ENCODE data around the gene GPBP1.
A peak's percentile ranks its signal among the peaks of the same experiment; 100 is the strongest.
"Not testable (repeated sequence)": the region's sequence is repeated elsewhere in the genome, so short reads cannot be mapped to it uniquely, and the experiment has no call there.

GPBP1 gene

DNA sequence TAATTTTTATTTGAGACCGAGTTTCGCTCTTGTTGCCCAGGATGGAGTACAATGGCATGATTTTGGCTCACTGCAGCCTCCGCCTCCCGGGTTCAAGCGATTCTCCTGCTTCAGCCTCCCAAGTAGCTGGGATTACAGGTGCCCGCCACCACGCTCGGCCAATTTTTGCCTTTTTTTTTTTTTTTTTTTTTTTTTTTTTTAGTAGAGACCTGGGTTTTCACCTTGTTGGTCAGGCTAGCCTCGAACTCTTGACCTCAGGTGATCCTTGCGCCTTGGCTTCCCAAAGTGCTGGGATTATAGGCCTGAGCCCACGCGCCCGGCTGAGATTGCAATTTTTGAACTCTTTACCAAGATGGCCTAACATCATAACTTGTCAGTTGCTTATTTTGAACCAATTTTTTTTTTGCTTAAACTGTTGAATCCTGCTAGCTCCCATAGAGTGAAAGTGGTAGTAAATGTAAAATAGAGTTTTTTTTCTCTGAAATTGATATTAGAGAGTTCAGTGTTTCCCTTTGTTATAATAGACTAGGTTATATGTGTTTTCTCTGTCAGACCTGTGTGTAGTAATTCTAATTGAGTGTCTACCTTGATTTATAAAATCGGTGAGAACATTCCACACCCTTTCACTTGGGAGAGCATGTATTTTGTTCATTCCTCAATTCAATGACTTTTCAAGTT is 3.8 kb downstream of the GPBP1 start:
- H3K27ac ChIP-seq (ENCODE audit: low read depth, low read length), result peak overlapping the region; percentile 31; the same call in 1 of the 2 replicates

DNA sequence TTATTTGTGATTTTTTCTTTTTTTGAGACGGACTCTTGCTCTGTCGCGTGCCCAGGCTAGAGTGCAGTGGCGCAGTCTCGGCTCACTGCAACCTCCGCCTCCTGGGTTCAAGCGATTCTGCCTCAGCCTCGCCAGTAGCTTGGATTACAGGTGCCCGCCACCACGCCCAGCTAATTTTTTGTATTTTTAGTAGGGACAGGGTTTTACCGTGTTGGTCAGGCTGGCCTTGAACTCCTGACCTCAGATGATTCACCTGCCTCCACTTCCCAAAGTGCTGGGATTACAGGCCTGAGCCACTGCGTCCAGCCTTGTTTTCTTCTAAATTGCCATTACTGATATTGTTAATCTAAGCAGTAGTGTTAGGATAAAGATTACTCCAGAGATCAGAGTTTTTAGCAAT is 4.4 kb downstream of the GPBP1 start:
- H3K9ac ChIP-seq (ENCODE audit: low read length), result peak overlapping the region; percentile 90
- peaks cover 94% of the 10 kb centered on the region for H3K79me2 ChIP-seq (ENCODE audit: insufficient read depth, low read length)
- H3F3A ChIP-seq (ENCODE audit: insufficient read depth), result peaks cover 40% of the 10 kb centered on the region
- peak overlapping the region; percentile 97 for H3K4me2 ChIP-seq (ENCODE audit: low read depth, low read length, poor library complexity, severe bottlenecking)
- H3K27ac ChIP-seq (ENCODE audit: low read depth, low read length), result peak overlapping the region; percentile 40; the same call in 1 of the 2 replicates
- peak overlapping the region; percentile 92 for H3K4me3 ChIP-seq (ENCODE audit: insufficient read depth, low read length, poor library complexity, severe bottlenecking)
- peaks cover 21% of the 10 kb centered on the region for H3K36me3 ChIP-seq (ENCODE audit: low read length)
- H2AFZ ChIP-seq (ENCODE audit: low read depth, low read length, severe bottlenecking); H3K27me3 ChIP-seq (ENCODE audit: low read length); H3K9me2 ChIP-seq (replicated peaks; ENCODE audit: insufficient read depth, low read length); H3K9me3 ChIP-seq (ENCODE audit: insufficient read depth, low read length): not testable (repeated sequence)
- peaks cover 55% of the 10 kb centered on the region for H4K20me1 ChIP-seq (ENCODE audit: low read depth, low read length)

More for the DNA sequence above, 3.8 kb downstream of the GPBP1 start:
- Histone ChIP-seq H4K20me1 (ENCODE audit: low read depth, low read length) (peaks cover 55% of the 10 kb centered on the region), H3K36me3 (ENCODE audit: low read length) (peaks cover 21% of the 10 kb centered on the region), H3K27me3 (ENCODE audit: low read length) (no peaks in the 10 kb centered on the region), H3K4me3 (ENCODE audit: insufficient read depth, low read length, poor library complexity, severe bottlenecking) (peak overlapping the region; percentile 92), H3K79me2 (ENCODE audit: insufficient read depth, low read length) (peaks cover 87% of the 10 kb centered on the region), H3F3A (ENCODE audit: insufficient read depth) (peaks cover 46% of the 10 kb centered on the region), H2AFZ (ENCODE audit: low read depth, low read length, severe bottlenecking) (no peak overlapping the region), H3K4me2 (ENCODE audit: low read depth, low read length, poor library complexity, severe bottlenecking) (peak overlapping the region; percentile 97), H3K9ac (ENCODE audit: low read length) (peak overlapping the region; percentile 90), H3K9me2 (replicated peaks; ENCODE audit: insufficient read depth, low read length) (no peaks in the 10 kb centered on the region), H3K9me3 (ENCODE audit: insufficient read depth, low read length) (no peaks in the 10 kb centered on the region)
- no peak for TF ChIP-seq EZH2phosphoT487 (conservative IDR thresholded peaks at IDR 0.05; ENCODE audit: low read length)
- TF ChIP-seq, protein P1, sequence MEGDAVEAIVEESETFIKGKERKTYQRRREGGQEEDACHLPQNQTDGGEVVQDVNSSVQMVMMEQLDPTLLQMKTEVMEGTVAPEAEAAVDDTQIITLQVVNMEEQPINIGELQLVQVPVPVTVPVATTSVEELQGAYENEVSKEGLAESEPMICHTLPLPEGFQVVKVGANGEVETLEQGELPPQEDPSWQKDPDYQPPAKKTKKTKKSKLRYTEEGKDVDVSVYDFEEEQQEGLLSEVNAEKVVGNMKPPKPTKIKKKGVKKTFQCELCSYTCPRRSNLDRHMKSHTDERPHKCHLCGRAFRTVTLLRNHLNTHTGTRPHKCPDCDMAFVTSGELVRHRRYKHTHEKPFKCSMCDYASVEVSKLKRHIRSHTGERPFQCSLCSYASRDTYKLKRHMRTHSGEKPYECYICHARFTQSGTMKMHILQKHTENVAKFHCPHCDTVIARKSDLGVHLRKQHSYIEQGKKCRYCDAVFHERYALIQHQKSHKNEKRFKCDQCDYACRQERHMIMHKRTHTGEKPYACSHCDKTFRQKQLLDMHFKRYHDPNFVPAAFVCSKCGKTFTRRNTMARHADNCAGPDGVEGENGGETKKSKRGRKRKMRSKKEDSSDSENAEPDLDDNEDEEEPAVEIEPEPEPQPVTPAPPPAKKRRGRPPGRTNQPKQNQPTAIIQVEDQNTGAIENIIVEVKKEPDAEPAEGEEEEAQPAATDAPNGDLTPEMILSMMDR (IDR thresholded peaks at IDR 0.05; ENCODE audit: insufficient read depth, low read length, poor library complexity, severe bottlenecking), result no peak

DNA sequence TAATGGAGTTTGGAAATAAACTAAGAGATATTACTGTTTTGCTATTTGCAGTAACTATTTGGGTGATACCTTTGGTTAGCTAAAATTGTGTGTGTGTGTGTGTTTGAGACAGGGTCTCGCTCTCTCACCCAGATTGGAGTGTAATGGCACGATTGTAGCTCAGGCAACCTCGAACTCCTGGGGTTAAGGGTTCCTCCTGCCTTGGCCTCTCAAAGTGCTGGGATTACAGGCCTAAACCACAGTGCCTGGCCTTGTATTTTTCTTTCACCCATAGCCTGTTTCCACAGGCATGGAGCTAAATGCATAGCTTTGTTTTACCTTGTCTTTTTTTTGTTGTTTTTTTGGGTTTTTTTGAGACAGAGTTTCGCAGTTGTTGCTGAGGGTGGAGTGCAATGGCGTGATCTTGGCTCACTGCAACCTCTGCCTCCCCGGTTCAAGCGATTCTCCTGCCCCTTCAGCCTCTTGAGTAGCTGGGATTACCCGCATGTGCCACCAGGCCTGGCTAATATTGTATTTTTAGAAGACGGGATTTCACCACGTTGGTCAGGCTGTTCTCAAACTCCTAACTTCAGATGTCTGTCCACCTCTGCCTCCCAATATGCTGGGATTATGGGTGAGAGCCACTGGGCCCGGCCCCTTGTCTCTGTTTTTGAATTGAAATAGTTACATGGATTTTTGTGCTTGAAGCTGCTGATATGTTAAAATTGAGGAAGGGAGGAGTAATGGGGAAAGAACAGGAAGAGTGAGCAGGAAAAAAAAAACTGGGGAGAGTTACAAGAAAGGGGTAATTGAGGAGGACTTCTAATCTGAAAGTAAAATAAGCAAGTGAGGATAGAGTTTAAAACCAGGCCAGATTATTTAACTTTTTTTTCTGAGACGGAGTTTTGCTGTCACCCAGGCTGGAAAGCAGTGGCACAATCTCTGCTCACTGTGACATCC is 5.7 kb downstream of the GPBP1 start:
- H3K9me2 ChIP-seq (replicated peaks; ENCODE audit: insufficient read depth, low read length), result no peaks in the 10 kb centered on the region
- peak overlapping the region; percentile 92 for H3K4me3 ChIP-seq (ENCODE audit: insufficient read depth, low read length, poor library complexity, severe bottlenecking)
- TF ChIP-seq, protein P1 (IDR thresholded peaks at IDR 0.05; ENCODE audit: insufficient read depth, low read length, poor library complexity, severe bottlenecking), result no peak
- no peak for TF ChIP-seq EZH2phosphoT487 (conservative IDR thresholded peaks at IDR 0.05; ENCODE audit: low read length)
- no peaks in the 10 kb centered on the region for H3K9me3 ChIP-seq (ENCODE audit: insufficient read depth, low read length)
- H3K27me3 ChIP-seq (ENCODE audit: low read length), result no peaks in the 10 kb centered on the region
- peaks cover 67% of the 10 kb centered on the region for H4K20me1 ChIP-seq (ENCODE audit: low read depth, low read length)
- peak overlapping the region; percentile 97 for H3K4me2 ChIP-seq (ENCODE audit: low read depth, low read length, poor library complexity, severe bottlenecking)
- H3F3A ChIP-seq (ENCODE audit: insufficient read depth), result peaks cover 44% of the 10 kb centered on the region
- H3K27ac ChIP-seq (ENCODE audit: low read depth, low read length), result peak overlapping the region; percentile 40
- H3K79me2 ChIP-seq (ENCODE audit: insufficient read depth, low read length), result peaks cover 100% of the 10 kb centered on the region
- H3K9ac ChIP-seq (ENCODE audit: low read length), result peak overlapping the region; percentile 90
- H2AFZ ChIP-seq (ENCODE audit: low read depth, low read length, severe bottlenecking), result no peak overlapping the region
- H3K36me3 ChIP-seq (ENCODE audit: low read length), result peaks cover 21% of the 10 kb centered on the region
